HG03139 (cell line): Measurements from ENCODE around the gene BCDIN3D.
"Not testable (repeated sequence)": the region's sequence is repeated elsewhere in the genome, so short reads cannot be mapped to it uniquely, and the experiment has no call there.

Experiments used
- ATAC-seq: cut with Tn5 transposase; IDR thresholded peaks from one replicate; pipeline ENCODE4 v1.9.1; 2021; ENCODE audit not compliant: unreplicated experiment

Gene BCDIN3D

DNA sequence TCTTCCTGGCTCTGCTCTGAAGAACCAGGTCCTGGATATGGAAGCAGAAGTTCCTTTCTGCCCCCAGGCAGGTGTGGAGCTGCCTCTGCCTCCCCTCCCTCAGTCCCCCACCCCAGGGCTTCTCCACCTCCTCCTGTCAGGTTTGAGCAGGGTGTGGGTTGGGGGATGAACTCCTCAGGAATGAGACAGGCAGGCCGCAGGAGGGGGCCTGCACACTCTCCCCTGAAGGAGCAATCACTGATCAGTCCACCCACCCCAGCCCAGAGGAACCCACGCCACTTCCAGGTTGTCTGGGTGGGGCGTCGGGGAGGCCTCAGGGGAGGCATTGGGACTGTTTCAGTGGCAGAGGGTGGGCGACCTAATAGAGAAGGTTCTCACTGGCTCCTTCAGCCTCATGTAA is 34.2 kb upstream of the BCDIN3D start:
- no peak for ATAC-seq

DNA sequence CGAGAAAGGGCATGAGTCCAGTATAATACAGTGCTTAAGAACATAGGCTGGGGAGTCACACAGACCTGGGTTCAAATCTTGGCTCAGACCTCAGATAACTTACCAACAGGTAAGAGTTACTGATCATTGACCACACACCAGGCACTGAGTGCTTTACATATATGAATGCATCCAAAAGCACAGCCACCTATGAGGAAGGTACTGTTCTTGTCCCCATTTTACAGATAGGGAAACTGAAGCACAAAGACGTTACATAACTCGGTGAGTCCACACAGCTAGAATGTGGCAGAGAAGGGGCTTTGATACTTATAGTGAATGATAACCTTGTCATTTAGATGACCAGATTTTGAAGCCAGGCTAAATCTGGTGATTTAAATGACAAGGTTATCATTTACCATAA is 33.2 kb upstream of the BCDIN3D start:
- ATAC-seq: no peak

DNA sequence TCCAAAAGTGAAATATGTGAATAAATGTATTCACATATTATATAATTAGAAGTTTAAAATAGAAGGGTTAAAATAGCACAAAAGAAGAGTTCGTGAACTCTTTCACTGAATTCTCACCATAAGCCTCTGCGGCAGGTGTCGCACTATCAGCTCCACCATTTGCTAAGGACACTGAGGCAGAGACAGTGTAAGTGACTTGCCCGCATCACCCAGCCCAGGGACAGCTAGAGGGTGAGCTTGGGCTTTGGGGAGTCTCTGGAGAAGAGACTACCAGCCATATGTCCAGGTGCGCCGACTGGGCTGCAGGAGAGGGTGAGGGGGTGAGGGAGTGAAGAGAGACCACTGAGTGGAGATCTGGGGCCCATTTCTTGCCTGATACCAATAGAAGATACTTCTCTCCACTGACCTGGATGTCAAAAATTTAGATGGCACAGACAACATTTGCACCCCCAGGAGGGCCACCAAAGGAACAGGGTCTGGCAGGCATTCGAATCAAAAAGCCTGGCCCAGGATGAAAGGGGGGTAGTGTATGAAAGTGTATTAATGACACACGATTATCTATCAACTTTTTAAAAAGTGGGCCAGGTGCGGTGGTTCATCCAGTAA is 32.3 kb upstream of the BCDIN3D start:
- no peak for ATAC-seq

DNA sequence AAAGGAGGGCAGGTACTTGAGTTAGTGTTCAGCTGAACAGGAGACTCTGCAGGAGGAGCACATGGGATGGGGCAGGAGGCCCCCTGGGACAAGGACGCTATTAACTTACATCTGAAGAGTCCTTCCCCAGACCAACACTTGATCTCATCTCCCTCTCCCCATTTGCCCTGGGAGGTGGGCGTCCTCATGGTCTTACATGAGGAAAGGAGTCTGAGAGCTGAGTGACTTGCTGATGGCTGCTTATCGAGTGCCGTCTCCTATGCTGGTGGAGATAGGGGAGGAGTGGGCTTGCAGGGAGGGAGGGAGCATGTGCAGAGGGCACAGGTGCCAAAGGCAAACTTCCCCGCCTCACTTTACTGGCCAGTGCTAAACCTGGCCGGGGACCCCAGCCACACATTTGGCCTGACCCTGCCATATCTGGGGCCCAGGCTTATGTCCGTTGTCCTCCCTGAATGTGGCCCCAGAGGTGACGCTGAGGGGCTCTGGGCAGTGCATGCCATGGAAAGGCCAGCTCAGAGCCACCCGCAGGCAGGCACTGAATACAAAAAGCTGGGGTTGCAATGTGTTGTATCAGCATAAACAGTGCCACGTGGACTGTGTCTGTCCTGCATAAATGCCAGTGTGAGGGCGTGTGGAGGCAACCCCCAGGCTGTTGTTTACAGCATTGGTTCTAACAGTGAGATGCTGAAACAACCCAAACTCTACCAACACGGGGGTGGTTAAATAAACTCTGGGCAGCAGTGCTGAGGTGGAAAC is 31.4 kb upstream of the BCDIN3D start:
- no peak for ATAC-seq

DNA sequence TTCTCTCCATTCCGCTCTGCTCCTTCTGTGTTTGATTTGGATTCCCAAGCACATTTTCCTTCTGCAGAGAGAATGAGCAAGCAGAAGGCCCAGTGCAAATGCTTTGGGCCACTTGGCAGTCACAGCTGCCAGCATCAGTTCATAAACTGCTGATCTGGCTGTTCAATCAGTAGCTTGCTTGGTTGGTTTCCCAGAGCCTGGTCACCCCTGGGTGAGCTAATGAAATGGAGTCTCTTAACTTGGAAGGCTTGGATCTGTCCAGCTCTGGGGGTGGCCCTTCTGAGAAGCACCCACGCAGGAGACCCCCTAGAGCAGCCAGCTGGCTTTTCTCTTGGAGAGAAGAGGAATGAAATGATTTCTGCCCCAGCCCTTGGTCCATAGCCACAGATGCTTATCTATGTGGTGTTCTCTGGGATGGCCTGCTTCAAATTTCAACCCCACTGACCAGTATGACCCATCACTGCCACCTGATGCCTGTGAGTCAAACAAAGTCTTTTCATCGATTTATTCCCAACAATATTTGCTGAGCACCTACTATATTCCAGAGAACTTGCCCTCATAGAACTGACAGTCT is 30.5 kb upstream of the BCDIN3D start:
- ATAC-seq: no peak

DNA sequence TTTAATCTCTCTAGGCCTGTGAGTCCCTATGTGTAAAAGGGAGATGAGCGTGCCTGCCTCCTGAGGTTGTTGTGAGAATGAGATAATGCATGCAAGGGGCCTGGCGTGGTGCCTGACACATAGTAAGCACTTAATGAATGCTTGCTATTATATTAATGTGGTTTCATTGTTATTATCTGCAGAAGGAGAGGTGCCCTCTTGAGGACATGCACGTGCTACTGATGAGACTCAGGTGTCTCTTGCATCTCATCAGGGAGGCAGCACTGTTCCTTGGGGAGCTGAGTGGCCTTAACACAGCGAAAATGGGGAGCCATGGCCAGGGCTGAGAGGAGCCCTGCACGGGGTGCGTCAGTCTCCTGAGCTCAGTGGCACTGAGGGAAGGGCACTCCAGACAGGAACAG is 29.9 kb upstream of the BCDIN3D start:
- no peak for ATAC-seq

DNA sequence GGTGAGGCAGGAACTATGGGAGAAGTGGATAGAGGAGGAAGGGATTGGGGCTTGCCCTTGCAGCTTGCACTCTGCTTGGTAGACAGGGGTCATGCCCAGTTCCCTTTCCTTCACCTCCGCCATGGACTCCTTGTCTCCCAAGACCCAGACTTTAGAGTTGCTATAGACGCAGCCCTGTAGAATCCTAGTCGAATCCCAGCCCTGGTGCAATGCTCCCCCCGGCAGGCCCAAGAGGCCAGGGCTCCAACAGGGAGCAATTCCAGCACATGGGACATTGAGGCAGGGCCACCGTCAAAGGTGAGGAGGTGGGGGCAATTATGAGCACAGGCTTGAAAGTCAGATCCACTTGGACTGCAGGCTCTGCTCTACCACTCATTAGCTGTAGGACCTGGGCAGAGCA is 29.5 kb upstream of the BCDIN3D start:
- ATAC-seq: no peak

DNA sequence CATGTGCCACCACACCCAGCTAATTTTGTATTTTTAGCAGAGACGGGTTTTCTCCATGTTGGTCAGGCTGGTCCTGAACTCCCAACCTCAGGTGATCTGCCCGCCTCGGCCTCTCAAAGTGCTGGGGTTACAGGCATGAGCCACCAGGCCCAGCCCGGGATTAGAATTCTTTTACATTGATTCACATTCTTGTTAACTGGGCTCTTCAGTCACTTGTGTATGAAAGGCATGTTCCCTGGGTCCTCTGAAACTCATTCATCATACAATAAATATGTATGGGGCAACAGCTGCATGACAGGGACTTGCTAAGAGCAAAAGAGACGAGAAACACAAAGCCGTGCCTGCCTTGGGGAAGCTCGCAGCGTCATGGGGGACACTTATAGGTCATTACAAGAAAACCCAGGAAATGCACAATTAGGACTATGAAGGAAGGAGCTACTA is 28.9 kb upstream of the BCDIN3D start:
- ATAC-seq: not testable (repeated sequence)

DNA sequence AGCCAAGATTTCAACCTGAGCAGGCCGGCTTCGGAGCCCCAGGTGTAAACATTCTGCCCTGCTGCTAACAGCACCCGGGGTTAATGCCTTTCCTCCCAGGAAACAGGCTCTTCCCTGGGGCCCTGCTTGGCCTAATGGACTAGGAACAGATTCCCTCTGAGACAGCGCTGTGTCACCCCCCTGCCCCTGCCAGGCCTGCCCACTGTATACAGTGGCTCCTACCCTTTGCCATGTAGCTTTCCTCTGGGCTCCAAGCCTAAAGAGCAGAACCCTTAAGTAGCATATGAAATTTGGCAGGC is 28.3 kb upstream of the BCDIN3D start:
- no peak for ATAC-seq

DNA sequence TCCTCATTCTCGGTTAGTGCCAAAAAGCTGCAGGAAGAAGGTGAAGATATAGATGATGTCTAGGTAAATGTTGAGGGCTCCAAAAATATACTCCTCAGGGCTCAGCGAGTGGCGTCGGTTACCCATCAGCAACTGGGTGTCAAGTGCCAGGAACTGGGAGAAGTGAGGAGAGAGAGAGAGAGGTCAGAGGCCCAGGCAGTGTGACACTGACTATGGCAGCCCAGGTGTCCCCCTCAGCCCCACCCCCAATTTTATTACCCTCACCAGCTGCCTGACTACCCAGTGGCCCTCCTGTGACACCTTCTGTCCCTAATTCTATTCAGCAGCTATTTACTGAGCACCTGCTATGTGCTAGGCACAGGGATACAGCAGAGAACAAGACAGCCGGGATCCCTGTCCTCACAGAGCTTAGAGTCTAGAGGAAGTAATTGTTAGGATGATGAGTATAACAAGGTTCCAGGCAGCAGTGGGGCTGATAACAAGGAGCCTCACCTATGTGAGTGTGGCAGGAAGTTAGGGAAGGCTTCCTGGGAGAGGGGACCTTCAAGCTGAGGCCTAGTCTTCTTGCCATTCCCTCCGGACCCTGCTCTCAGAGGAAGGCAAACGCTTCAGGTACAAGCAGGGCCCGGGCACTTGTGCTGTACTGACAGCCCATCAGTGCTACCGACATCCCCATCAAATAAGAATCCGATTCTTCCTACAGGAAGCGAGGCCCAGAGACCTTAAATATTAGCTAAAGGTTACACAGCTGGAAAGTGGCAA is 27.8 kb upstream of the BCDIN3D start:
- no peak for ATAC-seq

DNA sequence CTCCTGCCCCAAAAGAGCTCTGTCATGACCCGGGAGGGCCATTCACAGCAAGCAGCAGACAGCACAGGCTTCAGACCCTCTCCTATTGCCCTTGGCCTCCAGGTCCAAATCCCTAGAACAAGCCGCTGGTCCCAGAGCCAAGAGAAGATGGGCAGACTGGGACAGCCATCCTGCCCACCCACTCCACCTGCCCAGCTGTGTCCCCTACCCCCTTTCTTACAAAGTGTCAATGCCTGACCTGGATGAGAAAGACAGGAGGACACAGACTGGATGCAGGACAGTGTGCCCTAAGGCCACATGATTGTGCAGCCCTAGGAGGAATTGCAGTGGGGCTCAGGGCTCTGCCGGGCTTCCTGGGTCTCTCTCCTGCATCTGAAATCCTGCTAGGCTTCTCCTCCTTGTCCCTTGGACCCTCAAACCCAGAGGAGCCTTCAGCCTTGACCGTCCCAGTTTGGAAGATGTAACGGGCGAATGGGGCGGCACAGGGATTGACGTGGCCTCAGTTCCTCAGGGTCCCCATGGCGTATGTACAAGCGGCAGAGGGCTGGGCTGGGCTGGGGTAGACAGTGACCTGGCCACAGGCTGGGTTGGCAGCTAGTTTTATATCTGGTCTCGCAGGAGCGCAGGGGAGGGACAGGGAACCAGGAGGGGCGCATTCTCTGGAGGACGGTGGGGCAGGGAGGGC is 27.1 kb upstream of the BCDIN3D start:
- ATAC-seq: no peak

DNA sequence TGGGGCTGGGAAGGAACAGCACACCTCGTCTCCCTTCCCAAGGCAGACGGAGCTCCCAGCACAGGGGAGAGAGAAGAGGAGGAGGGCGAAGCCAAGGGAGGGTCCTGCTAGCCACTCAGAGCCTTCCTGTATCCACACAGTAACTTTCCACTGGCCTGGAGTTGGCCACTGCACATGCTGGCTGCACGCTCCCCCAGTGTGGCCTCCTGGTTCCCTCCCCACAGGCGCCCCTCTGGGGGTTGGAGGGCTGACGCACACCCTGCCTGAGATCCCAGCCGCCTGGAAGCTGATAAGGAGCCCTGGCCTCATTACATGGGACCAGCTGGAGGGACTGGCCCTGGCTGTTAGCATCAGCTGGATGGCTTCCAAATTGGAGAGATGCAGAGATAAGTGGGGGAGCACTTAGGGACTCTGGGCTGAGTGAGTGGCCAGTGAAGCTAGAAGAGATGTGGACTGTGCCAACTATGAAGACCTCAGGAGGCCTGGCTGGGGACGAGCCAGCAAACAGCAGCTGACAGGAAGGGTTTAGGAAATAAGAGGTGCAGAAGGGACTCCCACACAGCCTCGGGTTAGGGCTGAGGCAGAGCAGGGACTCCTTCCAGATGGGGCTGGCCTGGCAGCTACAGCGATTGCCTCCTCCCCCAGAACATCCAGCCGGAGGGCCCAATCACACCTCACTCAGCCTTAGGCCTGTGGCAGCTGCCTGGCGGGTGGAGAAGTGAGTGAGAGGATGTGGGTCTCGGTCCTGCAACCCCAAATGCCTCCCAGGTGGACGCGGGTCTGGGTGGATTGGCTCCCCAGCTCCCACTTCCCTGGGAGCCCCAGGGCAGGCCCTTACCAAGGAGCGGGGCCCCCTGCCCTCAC is 26.3 kb upstream of the BCDIN3D start:
- no peak for ATAC-seq

DNA sequence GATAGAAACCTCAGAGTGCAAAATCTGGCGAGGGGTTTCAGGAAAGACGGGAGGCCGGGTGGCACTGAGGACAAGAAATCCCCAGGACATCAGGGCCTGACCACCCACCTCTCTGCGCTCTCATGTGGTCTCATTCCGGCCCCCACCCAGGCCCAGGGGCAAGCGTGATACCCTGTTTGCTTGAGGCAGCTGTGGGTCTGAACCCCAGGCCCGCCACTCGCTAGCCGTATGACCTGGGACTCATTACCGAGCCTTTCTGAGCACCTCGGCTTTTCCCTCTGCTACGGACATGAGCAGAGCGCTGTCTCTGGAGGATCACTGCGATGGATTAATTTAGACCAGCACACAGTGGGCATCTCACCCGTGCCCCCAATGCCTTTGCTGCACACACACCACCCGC is 25.5 kb upstream of the BCDIN3D start:
- ATAC-seq: no peak

DNA sequence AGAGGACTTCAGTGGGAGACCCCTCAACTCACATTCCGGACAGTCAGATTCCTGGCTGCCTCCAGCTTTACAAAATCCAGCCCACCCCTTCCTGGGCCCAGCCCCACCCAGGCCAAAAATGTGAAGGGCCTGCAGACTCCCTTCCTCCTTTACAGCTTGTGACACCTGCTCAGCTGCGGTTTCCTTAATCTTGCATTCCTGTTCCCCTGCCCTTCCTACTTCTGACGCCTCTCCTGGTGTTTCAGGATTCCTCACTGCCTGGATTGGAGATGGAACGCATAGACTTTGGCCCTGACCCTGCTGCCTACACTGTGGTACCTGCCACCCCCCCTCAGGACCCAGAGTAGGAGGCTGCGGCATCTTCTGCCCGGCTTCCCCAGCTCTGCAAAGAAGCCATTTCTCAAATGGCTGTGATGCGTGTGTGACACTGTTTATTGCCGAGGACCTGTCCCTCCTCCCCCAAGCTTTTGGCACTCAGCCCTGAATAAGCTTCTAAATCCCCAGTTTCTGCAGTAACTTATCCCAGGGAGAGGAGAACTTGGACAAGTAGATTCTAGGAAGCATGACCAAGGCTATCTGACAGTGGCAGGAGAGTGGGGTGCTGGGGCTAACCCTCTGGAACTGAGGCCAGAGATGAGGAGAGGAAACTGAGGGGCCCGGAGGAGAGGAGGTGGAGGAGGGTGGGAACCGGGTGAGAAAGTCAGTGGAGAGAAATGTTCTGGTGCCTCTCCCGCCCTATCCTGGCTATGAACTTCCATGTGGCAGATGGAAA is 24.9 kb upstream of the BCDIN3D start:
- no peak for ATAC-seq

DNA sequence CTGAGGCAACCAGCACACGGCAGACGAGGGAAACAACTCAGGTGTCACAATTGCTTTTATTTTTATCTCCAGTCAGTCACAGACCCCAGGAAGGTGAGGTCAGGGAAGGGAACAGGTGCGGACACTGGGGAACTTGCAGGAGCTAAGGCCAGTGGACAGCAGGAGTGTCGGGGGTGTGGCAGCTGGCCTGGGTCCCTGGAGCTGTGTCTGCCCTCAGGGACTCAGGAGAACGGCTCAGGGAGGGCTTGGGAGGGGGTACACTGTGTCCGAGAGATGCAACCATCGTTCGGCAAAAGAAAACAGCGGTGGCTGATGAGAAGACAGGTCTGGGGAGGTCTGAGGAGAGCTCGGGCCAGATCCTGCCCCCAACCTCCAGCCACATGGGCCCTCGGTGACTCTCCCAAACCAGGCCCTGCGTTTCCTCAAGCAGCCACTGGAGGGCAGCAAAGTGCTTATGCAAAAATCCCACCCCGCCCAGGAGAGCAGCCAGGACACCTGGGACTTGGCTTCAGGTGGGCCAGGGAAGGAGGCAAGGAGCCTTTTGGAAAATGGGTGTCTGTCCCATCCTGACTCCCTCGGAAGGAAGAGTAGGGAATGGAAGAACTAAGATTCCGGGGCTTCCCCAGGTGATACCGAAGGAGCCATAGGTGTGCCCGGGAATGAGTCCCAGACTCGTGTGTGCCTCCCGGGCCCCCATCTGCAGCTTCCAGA is 24.1 kb upstream of the BCDIN3D start:
- ATAC-seq: no peak

DNA sequence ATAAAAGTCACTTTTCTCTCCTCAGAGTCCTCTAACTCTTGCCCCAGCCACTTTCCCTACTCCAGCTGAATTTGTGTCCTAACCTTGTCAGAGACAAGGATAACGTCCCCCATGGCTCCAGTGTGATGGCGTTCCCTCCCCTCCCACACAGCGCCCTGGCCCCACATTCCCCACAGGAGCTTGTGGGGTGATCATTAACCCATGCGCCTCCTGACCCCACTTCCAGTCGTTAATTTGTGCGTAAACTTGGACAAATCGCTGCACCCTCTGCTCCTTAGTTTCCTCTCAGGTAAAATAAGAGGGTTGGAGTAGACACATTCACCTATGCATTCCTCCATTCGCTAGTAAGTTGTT is 22.9 kb upstream of the BCDIN3D start:
- ATAC-seq: no peak

DNA sequence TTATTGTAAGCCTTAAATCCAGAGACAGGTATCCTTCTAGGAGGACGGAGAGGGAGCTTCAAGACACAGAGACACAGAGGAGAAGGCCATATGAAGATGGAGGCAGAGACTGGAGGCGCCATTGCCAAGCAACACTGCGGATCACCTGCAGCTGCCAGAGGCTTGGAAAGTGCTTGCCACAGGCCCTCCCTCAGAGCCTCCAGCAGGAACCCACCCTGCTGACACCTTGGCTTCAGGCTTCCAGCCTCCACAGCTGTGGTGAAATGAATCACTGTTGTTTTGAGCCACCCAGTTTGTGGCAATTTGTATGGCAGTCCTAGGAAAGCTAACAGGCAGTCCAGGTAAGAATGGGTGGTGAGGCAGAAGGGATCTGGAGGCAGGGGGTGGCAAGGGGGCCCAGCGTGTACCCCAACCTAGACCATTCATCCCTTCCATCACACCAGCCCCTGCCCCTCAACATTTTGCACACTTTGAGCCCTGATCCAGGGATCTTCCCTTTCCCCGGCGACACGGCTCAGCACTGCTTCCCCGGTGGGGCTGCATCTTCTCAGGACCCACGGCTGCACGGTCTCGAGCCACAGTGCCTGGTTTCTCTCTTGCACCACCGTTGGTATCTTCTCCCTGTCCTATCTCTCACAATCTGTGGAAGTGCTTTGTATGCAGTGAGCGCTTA is 22.3 kb upstream of the BCDIN3D start:
- ATAC-seq: no peak

DNA sequence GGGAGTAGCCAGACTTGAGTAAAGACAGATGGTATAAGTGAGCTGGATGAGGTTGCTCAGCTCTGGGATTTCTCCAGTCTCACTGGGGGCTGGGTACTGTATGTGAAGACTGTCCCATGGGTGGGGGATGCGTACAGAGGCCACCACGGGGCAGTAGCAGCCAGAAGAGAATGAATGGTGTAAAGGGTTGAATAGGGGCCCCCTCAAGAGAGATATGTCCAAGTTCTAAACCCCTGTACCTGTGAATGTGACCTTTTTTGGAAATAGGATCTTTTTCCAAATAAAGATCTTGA is 21.8 kb upstream of the BCDIN3D start:
- no peak for ATAC-seq
